Measurements from ENCODE around the gene PLEKHA7.
"Not testable (repeated sequence)": the region's sequence is repeated elsewhere in the genome, so short reads cannot be mapped to it uniquely, and the experiment has no call there.

The PLEKHA7 gene

GRCh38 chr11:17014321-17014832 is at the start of gene PLEKHA7:
Gene PLEKHA7 (minus strand): TSS chr11:17014414. CDS start chr11:17014401, 13 bp downstream.
- no peak for DNase-seq (ENCODE audit: low read depth, low spot score)

- peak; percentile 84 for DNase-seq (ENCODE audit: low read depth, low spot score)
These were observed 49.2 kb upstream of the PLEKHA7 start for GRCh38 chr11:17063171-17064002.

GRCh38 chr11:17051146-17051545 is 36.9 kb upstream of the PLEKHA7 start:
- not testable (repeated sequence) for DNase-seq (ENCODE audit: low read depth, low spot score)

GRCh38 chr11:17048491-17048890 is 34.3 kb upstream of the PLEKHA7 start:
- DNase-seq (ENCODE audit: low read depth, low spot score), result not testable (repeated sequence)

- DNase-seq (ENCODE audit: low read depth, low spot score), result no peak
These were observed 32.5 kb upstream of the PLEKHA7 start for GRCh38 chr11:17046690-17047089.

GRCh38 chr11:17036666-17037658 is 22.7 kb upstream of the PLEKHA7 start:
- DNase-seq (ENCODE audit: low read depth, low spot score), result peak; percentile 31

- DNase-seq (ENCODE audit: low read depth, low spot score), result not testable (repeated sequence)
These were observed 19.8 kb upstream of the PLEKHA7 start for GRCh38 chr11:17034027-17034426.

GRCh38 chr11:17026487-17027082 is 12.4 kb upstream of the PLEKHA7 start:
- DNase-seq (ENCODE audit: low read depth, low spot score), result no peak

GRCh38 chr11:17024924-17025323 is 10.7 kb upstream of the PLEKHA7 start:
- DNase-seq (ENCODE audit: low read depth, low spot score), result no peak

- peak; percentile 90 for DNase-seq (ENCODE audit: low read depth, low spot score)
These were observed 7.3 kb upstream of the PLEKHA7 start for GRCh38 chr11:17021511-17021910.

- no peak for DNase-seq (ENCODE audit: low read depth, low spot score)
These were observed 6.6 kb upstream of the PLEKHA7 start for GRCh38 chr11:17020831-17021230.

- DNase-seq (ENCODE audit: low read depth, low spot score), result no peak
These were observed 5.0 kb upstream of the PLEKHA7 start for GRCh38 chr11:17019232-17019631.

GRCh38 chr11:17015627-17016126 is 1.5 kb upstream of the PLEKHA7 start:
- peak; percentile 27 for DNase-seq (ENCODE audit: low read depth, low spot score)

GRCh38 chr11:17014833-17015626 is 816 bp upstream of the PLEKHA7 start:
- peak; percentile 53 for DNase-seq (ENCODE audit: low read depth, low spot score)

- DNase-seq (ENCODE audit: low read depth, low spot score), result peak; percentile 16
These were observed 480 bp downstream of the PLEKHA7 start for GRCh38 chr11:17013548-17014320.

- peak; percentile 39 for DNase-seq (ENCODE audit: low read depth, low spot score)
These were observed 1.3 kb downstream of the PLEKHA7 start for GRCh38 chr11:17012712-17013547.

GRCh38 chr11:17012179-17012578 is 2.0 kb downstream of the PLEKHA7 start:
- DNase-seq (ENCODE audit: low read depth, low spot score), result peak; percentile 31

- DNase-seq (ENCODE audit: low read depth, low spot score), result peak; percentile 72
These were observed 3.3 kb downstream of the PLEKHA7 start for GRCh38 chr11:17010851-17011420.

Data from ELF-1 (cell line).